Osteoblast (primary cell): ENCODE measurements around the gene CALML5. TPM values are rescaled to one million over a fixed set of nuclear protein-coding genes. Genes with fewer than 3 reads are reported as not detected.

Experiments
- DNase-seq: peaks from one replicate; pipeline ENCODE4 v3.0.0; 2011; ENCODE audit warnings: low spot score, mixed read lengths; ENCODE audit not compliant: insufficient read length; ENCODE audit errors: missing footprints
- H2AFZ ChIP-seq: 2 replicates; pipeline ENCODE4 v1.6.0; 2011; ENCODE audit warnings: mild to moderate bottlenecking, low read length
- H3K27ac ChIP-seq: 2 replicates; pipeline ENCODE4 v1.5.1; 2011; ENCODE audit warnings: mild to moderate bottlenecking, low read depth, low read length, moderate library complexity
- H3K27me3 ChIP-seq: 2 replicates; pipeline ENCODE4 v1.6.0; 2012; ENCODE audit warnings: mild to moderate bottlenecking, control low read depth, inconsistent platforms, low read length, moderate library complexity; ENCODE audit not compliant: insufficient read depth
- H3K36me3 ChIP-seq: 2 replicates; pipeline ENCODE4 v1.5.1; 2011; ENCODE audit warnings: mild to moderate bottlenecking, low read length, control low read depth, moderate library complexity; ENCODE audit not compliant: insufficient read depth
- H3K4me1 ChIP-seq: 2 replicates; pipeline ENCODE4 v1.5.1; 2011; ENCODE audit warnings: mild to moderate bottlenecking, low read length, control low read depth, moderate library complexity; ENCODE audit not compliant: insufficient read depth
- H3K4me2 ChIP-seq: 2 replicates; pipeline ENCODE4 v1.6.0; 2011; ENCODE audit warnings: mild to moderate bottlenecking, low read length; ENCODE audit not compliant: insufficient read depth
- H3K4me3 ChIP-seq: fragments of 200-600 bp; sonication (generic); 3 replicates; pipeline ENCODE4 v1.5.1; 2012; ENCODE audit warnings: mild to moderate bottlenecking, low read length, inconsistent platforms; ENCODE audit not compliant: insufficient read depth
- H3K79me2 ChIP-seq: 2 replicates; pipeline ENCODE4 v1.6.0; 2012; ENCODE audit warnings: mild to moderate bottlenecking, low read length, control low read depth, inconsistent platforms; ENCODE audit not compliant: insufficient read depth
- H3K9me3 ChIP-seq: 2 replicates; pipeline ENCODE4 v1.5.1; 2011; ENCODE audit warnings: low read depth, low read length, control low read depth
- H4K20me1 ChIP-seq: 2 replicates; pipeline ENCODE4 v1.6.0; 2012; ENCODE audit warnings: mild to moderate bottlenecking, low read length, control low read depth; ENCODE audit not compliant: insufficient read depth
- CTCF ChIP-seq: IDR thresholded peaks from 2 replicates; pipeline ENCODE4 v1.5.1; 2011; ENCODE audit warnings: mild to moderate bottlenecking, low read depth, low read length, moderate library complexity; ENCODE audit errors: extremely low read depth
- total RNA-seq: library from RNA; depleted of rRNA; stranded (reverse); fragments of >200 nt; gene quantifications from 2 replicates; pipeline ENCODE4 v1.2.3, GENCODE V29; 2012

CALML5 gene
- total RNA-seq, 1 donor = not detected

- DNase-seq = peak; percentile 46
Measured at GRCh38 chr10:5496261-5497250, 2.8 kb downstream of the CALML5 start.

GRCh38 chr10:5494611-5495010, 4.8 kb downstream of the CALML5 start:
- no peaks in the 10 kb centered on the region for H4K20me1 ChIP-seq
- no peaks in the 10 kb centered on the region for H3K9me3 ChIP-seq
- H3K4me2 ChIP-seq = no peak overlapping the region
- no peaks in the 10 kb centered on the region for H3K79me2 ChIP-seq
- no peaks in the 10 kb centered on the region for H3K27me3 ChIP-seq
- H3K36me3 ChIP-seq = no peaks in the 10 kb centered on the region
- no peak for TF ChIP-seq CTCF
- peak; percentile 37 for DNase-seq
- no peaks in the 10 kb centered on the region for H3K4me1 ChIP-seq
- no peak overlapping the region for H2AFZ ChIP-seq
- no peak overlapping the region for H3K4me3 ChIP-seq
- H3K27ac ChIP-seq = no peak overlapping the region

More at GRCh38 chr10:5496261-5497250, 2.8 kb downstream of the CALML5 start:
- TF ChIP-seq CTCF = no peak
- Histone ChIP-seq H3K27ac (no peak overlapping the region), H3K4me1 (no peaks in the 10 kb centered on the region), H3K4me2 (no peak overlapping the region), H3K9me3 (no peaks in the 10 kb centered on the region), H2AFZ (no peak overlapping the region), H3K79me2 (no peaks in the 10 kb centered on the region), H3K4me3 (no peak overlapping the region), H3K36me3 (no peaks in the 10 kb centered on the region), H3K27me3 (peaks cover 12% of the 10 kb centered on the region), H4K20me1 (no peaks in the 10 kb centered on the region)

- no peak overlapping the region for H3K4me2 ChIP-seq
- no peaks in the 10 kb centered on the region for H3K27me3 ChIP-seq
- H3K79me2 ChIP-seq = no peaks in the 10 kb centered on the region
- no peaks in the 10 kb centered on the region for H3K9me3 ChIP-seq
- TF ChIP-seq CTCF = no peak
- no peaks in the 10 kb centered on the region for H3K36me3 ChIP-seq
- peak; percentile 3 for DNase-seq
- no peaks in the 10 kb centered on the region for H4K20me1 ChIP-seq
- H3K4me1 ChIP-seq = no peaks in the 10 kb centered on the region
- no peak overlapping the region for H3K4me3 ChIP-seq
- H2AFZ ChIP-seq = no peak overlapping the region
- H3K27ac ChIP-seq = no peak overlapping the region
Measured at GRCh38 chr10:5493691-5494090, 5.7 kb downstream of the CALML5 start.

- Histone ChIP-seq H3K9me3 (no peaks in the 10 kb centered on the region), H3K4me1 (no peaks in the 10 kb centered on the region), H3K4me3 (no peak overlapping the region), H3K79me2 (no peaks in the 10 kb centered on the region), H3K4me2 (no peak overlapping the region), H3K27ac (no peak overlapping the region), H3K36me3 (no peaks in the 10 kb centered on the region), H3K27me3 (no peaks in the 10 kb centered on the region), H4K20me1 (no peaks in the 10 kb centered on the region), H2AFZ (no peak overlapping the region)
- no peak for TF ChIP-seq CTCF
- peak; percentile 65 for DNase-seq
Measured at GRCh38 chr10:5492929-5493576, 6.3 kb downstream of the CALML5 start.
